ENCODE measurements around the gene BSND. TPM values are rescaled to one million over a fixed set of nuclear protein-coding genes. Genes with fewer than 3 reads are reported as not detected.

The BSND gene
- polyA plus RNA-seq, 1 donor, result 4.1 TPM

GRCh38 chr1:55060133-55060999 lies 61.6 kb downstream of the BSND start:
- no peak for DNase-seq

GRCh38 chr1:55061000-55061705 lies 62.4 kb downstream of the BSND start:
- no peak for DNase-seq

Other genes with a start within 250 kb of the BSND start
- 9.4 TPM for gene PARS2, start 234.4 kb upstream of the BSND start, polyA plus RNA-seq (ENCODE audit: insufficient read length)
- 7.3 TPM for gene TTC22, start 197.6 kb upstream of the BSND start, polyA plus RNA-seq (ENCODE audit: insufficient read length)
- 63.6 TPM for gene DHCR24, start 111.7 kb upstream of the BSND start, polyA plus RNA-seq (ENCODE audit: insufficient read length)
- gene TMEM61, start 18.3 kb upstream of the BSND start, polyA plus RNA-seq (ENCODE audit: insufficient read length), result 0.83 TPM
- gene PCSK9, start 40.6 kb downstream of the BSND start, polyA plus RNA-seq (ENCODE audit: insufficient read length), result 0.95 TPM
- gene USP24, start 216.4 kb downstream of the BSND start, polyA plus RNA-seq (ENCODE audit: insufficient read length), result 70.2 TPM

Data from left kidney (tissue), 2 donors.